ENCODE results near the gene CTNNA2.
"Not testable (repeated sequence)": the region's sequence is repeated elsewhere in the genome, so short reads cannot be mapped to it uniquely, and the experiment has no call there.

The CTNNA2 gene

GRCh38 chr2:80012061-80012460, 499.2 kb downstream of the CTNNA2 start:
- peaks cover 0 to 4% of the 10 kb centered on the region in 2 donors for H3K9me3 Mint-ChIP-seq

GRCh38 chr2:80014637-80015036, 501.8 kb downstream of the CTNNA2 start:
- Mint-ChIP-seq H3K36me3 (no peaks in the 10 kb centered on the region), H3K4me1 (no peaks in the 10 kb centered on the region), H3K27me3 (no peaks in the 10 kb centered on the region)

More at GRCh38 chr2:80012061-80012460, 499.2 kb downstream of the CTNNA2 start:
- Mint-ChIP-seq H3K36me3 (no peaks in the 10 kb centered on the region), H3K27me3 (no peaks in the 10 kb centered on the region), H3K27ac (no peak overlapping the region), H3K4me3 (no peak overlapping the region), H3K4me1 (peaks cover 0 to 1% of the 10 kb centered on the region in 2 donors)
- DNase-seq (no peak), ATAC-seq (replicated peaks) (no peak)

GRCh38 chr2:80016171-80016570, 503.3 kb downstream of the CTNNA2 start:
- DNase-seq, result no peak
- Mint-ChIP-seq H3K4me3 (no peak overlapping the region), H3K36me3 (no peaks in the 10 kb centered on the region), H3K27me3 (no peaks in the 10 kb centered on the region), H3K27ac (no peak overlapping the region), H3K4me1 (no peaks in the 10 kb centered on the region), H3K9me3 (peaks cover 0 to 4% of the 10 kb centered on the region in 2 donors)
- ATAC-seq (replicated peaks), result no peak

More at GRCh38 chr2:80014637-80015036, 501.8 kb downstream of the CTNNA2 start:
- DNase-seq, result no peak
- Mint-ChIP-seq H3K4me3 (no peak overlapping the region), H3K27ac (no peak overlapping the region), H3K9me3 (peaks cover 0 to 4% of the 10 kb centered on the region in 2 donors)
- ATAC-seq (replicated peaks), result no peak

- H3K4me3 Mint-ChIP-seq, result no peak overlapping the region
- no peaks in the 10 kb centered on the region for H3K27me3 Mint-ChIP-seq
- no peaks in the 10 kb centered on the region for H3K36me3 Mint-ChIP-seq
- H3K9me3 Mint-ChIP-seq, result peaks cover 0 to 4% of the 10 kb centered on the region in 2 donors
- no peak for DNase-seq
- no peak overlapping the region for H3K27ac Mint-ChIP-seq
- H3K4me1 Mint-ChIP-seq, result no peaks in the 10 kb centered on the region
- no peak for ATAC-seq (replicated peaks)
Observed at GRCh38 chr2:80019571-80020460, 507.0 kb downstream of the CTNNA2 start.

- Mint-ChIP-seq H3K27ac (no peak overlapping the region), H3K9me3 (peaks cover 2 to 3% of the 10 kb centered on the region in 2 donors), H3K36me3 (no peaks in the 10 kb centered on the region), H3K27me3 (no peaks in the 10 kb centered on the region), H3K4me1 (no peaks in the 10 kb centered on the region), H3K4me3 (no peak overlapping the region)
- DNase-seq (no peak), ATAC-seq (replicated peaks) (no peak)
Observed at GRCh38 chr2:80022018-80022417, 509.2 kb downstream of the CTNNA2 start.

- DNase-seq (no peak), ATAC-seq (replicated peaks) (no peak)
- H3K27ac Mint-ChIP-seq, result no peak overlapping the region
- peaks cover 3 to 6% of the 10 kb centered on the region in 2 donors for H3K9me3 Mint-ChIP-seq
- no peaks in the 10 kb centered on the region for H3K27me3 Mint-ChIP-seq
- H3K4me1 Mint-ChIP-seq, result no peaks in the 10 kb centered on the region
- H3K36me3 Mint-ChIP-seq, result no peaks in the 10 kb centered on the region
- H3K4me3 Mint-ChIP-seq, result no peak overlapping the region
Observed at GRCh38 chr2:80026040-80026729, 513.3 kb downstream of the CTNNA2 start.

GRCh38 chr2:80028051-80028450, 515.2 kb downstream of the CTNNA2 start:
- H3K4me3 Mint-ChIP-seq, result no peak overlapping the region
- peaks cover 3 to 6% of the 10 kb centered on the region in 2 donors for H3K9me3 Mint-ChIP-seq
- DNase-seq (no peak), ATAC-seq (replicated peaks) (no peak)
- no peaks in the 10 kb centered on the region for H3K27me3 Mint-ChIP-seq
- no peak overlapping the region for H3K27ac Mint-ChIP-seq
- H3K4me1 Mint-ChIP-seq, result no peaks in the 10 kb centered on the region
- no peaks in the 10 kb centered on the region for H3K36me3 Mint-ChIP-seq

GRCh38 chr2:80028584-80028983, 515.7 kb downstream of the CTNNA2 start:
- ATAC-seq (replicated peaks), result no peak
- DNase-seq, result no peak
- H3K9me3 Mint-ChIP-seq, result peaks cover 3 to 6% of the 10 kb centered on the region in 2 donors
- H3K4me3 Mint-ChIP-seq, result no peak overlapping the region
- H3K27me3 Mint-ChIP-seq, result no peaks in the 10 kb centered on the region
- no peaks in the 10 kb centered on the region for H3K36me3 Mint-ChIP-seq
- no peak overlapping the region for H3K27ac Mint-ChIP-seq
- H3K4me1 Mint-ChIP-seq, result no peaks in the 10 kb centered on the region

- H3K9me3 Mint-ChIP-seq, result peaks cover 3 to 6% of the 10 kb centered on the region in 2 donors
- DNase-seq, result no peak
- H3K27me3 Mint-ChIP-seq, result no peaks in the 10 kb centered on the region
- H3K36me3 Mint-ChIP-seq, result no peaks in the 10 kb centered on the region
- H3K4me1 Mint-ChIP-seq, result no peaks in the 10 kb centered on the region
- no peak for ATAC-seq (replicated peaks)
- H3K27ac Mint-ChIP-seq, result no peak overlapping the region
- no peak overlapping the region for H3K4me3 Mint-ChIP-seq
Observed at GRCh38 chr2:80030135-80030534, 517.3 kb downstream of the CTNNA2 start.

GRCh38 chr2:80032684-80033083, 519.8 kb downstream of the CTNNA2 start:
- H3K27me3 Mint-ChIP-seq; ATAC-seq (replicated peaks); H3K27ac Mint-ChIP-seq; H3K9me3 Mint-ChIP-seq; H3K4me1 Mint-ChIP-seq; H3K4me3 Mint-ChIP-seq; H3K36me3 Mint-ChIP-seq; DNase-seq: not testable (repeated sequence)

GRCh38 chr2:80035749-80036285, 523.0 kb downstream of the CTNNA2 start:
- ATAC-seq (replicated peaks), result no peak
- no peaks in the 10 kb centered on the region for H3K4me1 Mint-ChIP-seq
- peaks cover 0 to 2% of the 10 kb centered on the region in 2 donors for H3K9me3 Mint-ChIP-seq
- no peak overlapping the region for H3K27ac Mint-ChIP-seq
- no peak overlapping the region for H3K4me3 Mint-ChIP-seq
- no peaks in the 10 kb centered on the region for H3K36me3 Mint-ChIP-seq
- no peak for DNase-seq
- no peaks in the 10 kb centered on the region for H3K27me3 Mint-ChIP-seq

GRCh38 chr2:80037310-80037709, 524.5 kb downstream of the CTNNA2 start:
- no peak for ATAC-seq (replicated peaks)
- peaks cover 0 to 3% of the 10 kb centered on the region in 2 donors for H3K9me3 Mint-ChIP-seq
- no peaks in the 10 kb centered on the region for H3K27me3 Mint-ChIP-seq
- H3K36me3 Mint-ChIP-seq, result no peaks in the 10 kb centered on the region
- H3K27ac Mint-ChIP-seq, result no peak overlapping the region
- no peak for DNase-seq
- H3K4me3 Mint-ChIP-seq, result no peak overlapping the region
- H3K4me1 Mint-ChIP-seq, result no peaks in the 10 kb centered on the region

- Mint-ChIP-seq H3K4me3 (no peak overlapping the region), H3K9me3 (peaks cover 0 to 5% of the 10 kb centered on the region in 2 donors), H3K4me1 (no peaks in the 10 kb centered on the region), H3K36me3 (no peaks in the 10 kb centered on the region), H3K27me3 (no peaks in the 10 kb centered on the region), H3K27ac (no peak overlapping the region)
- DNase-seq (no peak), ATAC-seq (replicated peaks) (no peak)
Observed at GRCh38 chr2:80040226-80040625, 527.4 kb downstream of the CTNNA2 start.

GRCh38 chr2:80042635-80043034, 529.8 kb downstream of the CTNNA2 start:
- H3K4me1 Mint-ChIP-seq, result no peaks in the 10 kb centered on the region
- H3K36me3 Mint-ChIP-seq, result no peaks in the 10 kb centered on the region
- no peak overlapping the region for H3K27ac Mint-ChIP-seq
- DNase-seq, result no peak
- H3K4me3 Mint-ChIP-seq, result no peak overlapping the region
- ATAC-seq (replicated peaks), result no peak
- peaks cover 0 to 3% of the 10 kb centered on the region in 2 donors for H3K9me3 Mint-ChIP-seq
- no peaks in the 10 kb centered on the region for H3K27me3 Mint-ChIP-seq

Data from stimulated activated naive B cell treated with anti-CD40 and anti-IgM and Interleukin-4, amounts not matched to agents 10 μg/mL and 1 μg/mL and 100 μg/mL, for 72 hours (primary cell).